Lower leg skin (tissue), 4 donors: ENCODE measurements around the gene RBPJ. TPM values are rescaled to one million over a fixed set of nuclear protein-coding genes. Genes with fewer than 3 reads are reported as not detected.

Experiments used
- DNase-seq, 2 donors: peaks; one replicate each; pipeline ENCODE4 v3.0.0-alpha.2; 2019; ENCODE audit warnings: low spot score in 2 of 2
- H3K4me3 ChIP-seq: fragments of 200-600 bp; sonication (generic); 2 replicates; pipeline ENCODE4 v1.5.1; 2017; ENCODE audit warnings: mild to moderate bottlenecking, low read depth; ENCODE audit not compliant: poor library complexity, severe bottlenecking
- POLR2A ChIP-seq, 2 donors: fragments of 450-650 bp; IDR thresholded peaks; one replicate each; pipeline ENCODE4 v1.6.1; 2016 to 2017; ENCODE audit warnings: antibody characterized with exemption in 2 of 2, mild to moderate bottlenecking in 1 of 2, moderate library complexity in 1 of 2
- WGBS, 2 donors: methylation state at CpG; one replicate each; pipeline ENCODE4 v1.1.5; 2018; 5-methylcytosine and 5-hydroxymethylcytosine counted together
- intact Hi-C: fragments of 100-400 bp; cut with DNase I; formaldehyde crosslinking; loops from one replicate; pipeline ENCODE4 v1.15.0; 2023; ENCODE audit warnings: low total_unique reads
- total RNA-seq, 4 donors: library from RNA; depleted of rRNA; stranded (reverse); fragments of >200 nt; gene quantifications; one replicate each; pipeline ENCODE4 v1.1.0, GENCODE V29; 2016
- TF ChIP-seq, protein P1 (sequence below), 3 donors: fragments of 450-650 bp; IDR thresholded peaks; one replicate each; pipeline ENCODE4 v1.5.1; 2016; ENCODE audit warnings: antibody characterized with exemption in 3 of 3, mild to moderate bottlenecking in 3 of 3, moderate library complexity in 2 of 3

RBPJ gene
- total RNA-seq, 4 donors from 2014 or later: 41.1 to 48.3 (median 45.5) TPM

DNA sequence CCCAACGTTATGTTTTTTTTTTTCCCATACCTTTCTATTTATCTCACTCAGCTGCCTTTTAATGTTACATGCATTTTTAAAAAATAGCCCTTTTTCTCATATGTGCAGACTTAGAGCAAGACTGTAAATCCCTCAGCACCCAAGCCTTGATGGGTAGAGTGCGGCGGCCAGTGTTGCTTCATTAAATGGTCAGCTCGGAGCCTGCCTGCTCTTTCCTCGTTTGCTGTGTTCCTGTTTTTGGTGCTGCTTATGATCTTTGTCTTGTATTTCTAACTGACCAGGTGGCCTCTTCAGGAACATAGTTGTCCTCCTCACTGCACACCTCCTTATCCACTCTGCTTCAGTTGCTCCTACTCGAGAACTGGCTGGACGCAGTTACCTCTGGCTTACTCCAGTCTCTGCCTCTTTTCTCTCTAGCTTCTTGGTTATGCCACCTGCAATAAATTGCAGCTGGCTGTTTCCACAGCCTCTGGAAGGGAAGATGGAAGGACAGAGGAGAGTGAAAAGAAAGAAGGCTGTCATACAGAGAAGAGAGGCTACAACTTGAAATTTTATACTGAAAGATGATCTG is 10.7 kb downstream of the RBPJ start:
- TF ChIP-seq, protein P1, sequence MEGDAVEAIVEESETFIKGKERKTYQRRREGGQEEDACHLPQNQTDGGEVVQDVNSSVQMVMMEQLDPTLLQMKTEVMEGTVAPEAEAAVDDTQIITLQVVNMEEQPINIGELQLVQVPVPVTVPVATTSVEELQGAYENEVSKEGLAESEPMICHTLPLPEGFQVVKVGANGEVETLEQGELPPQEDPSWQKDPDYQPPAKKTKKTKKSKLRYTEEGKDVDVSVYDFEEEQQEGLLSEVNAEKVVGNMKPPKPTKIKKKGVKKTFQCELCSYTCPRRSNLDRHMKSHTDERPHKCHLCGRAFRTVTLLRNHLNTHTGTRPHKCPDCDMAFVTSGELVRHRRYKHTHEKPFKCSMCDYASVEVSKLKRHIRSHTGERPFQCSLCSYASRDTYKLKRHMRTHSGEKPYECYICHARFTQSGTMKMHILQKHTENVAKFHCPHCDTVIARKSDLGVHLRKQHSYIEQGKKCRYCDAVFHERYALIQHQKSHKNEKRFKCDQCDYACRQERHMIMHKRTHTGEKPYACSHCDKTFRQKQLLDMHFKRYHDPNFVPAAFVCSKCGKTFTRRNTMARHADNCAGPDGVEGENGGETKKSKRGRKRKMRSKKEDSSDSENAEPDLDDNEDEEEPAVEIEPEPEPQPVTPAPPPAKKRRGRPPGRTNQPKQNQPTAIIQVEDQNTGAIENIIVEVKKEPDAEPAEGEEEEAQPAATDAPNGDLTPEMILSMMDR (IDR thresholded peaks at IDR 0.05): no peak
- no peak for TF ChIP-seq POLR2A (IDR thresholded peaks at IDR 0.05)
- H3K4me3 ChIP-seq: no peak overlapping the region
- DNase-seq: no peak
- intact Hi-C loops: loop anchor here (10.0 kb wide), 1 partner anchor 63 kb away; no protein-coding TSS in a partner anchor
- 75% methylated on average over 7 of the region's 7 CpGs for WGBS, 2 donors

DNA sequence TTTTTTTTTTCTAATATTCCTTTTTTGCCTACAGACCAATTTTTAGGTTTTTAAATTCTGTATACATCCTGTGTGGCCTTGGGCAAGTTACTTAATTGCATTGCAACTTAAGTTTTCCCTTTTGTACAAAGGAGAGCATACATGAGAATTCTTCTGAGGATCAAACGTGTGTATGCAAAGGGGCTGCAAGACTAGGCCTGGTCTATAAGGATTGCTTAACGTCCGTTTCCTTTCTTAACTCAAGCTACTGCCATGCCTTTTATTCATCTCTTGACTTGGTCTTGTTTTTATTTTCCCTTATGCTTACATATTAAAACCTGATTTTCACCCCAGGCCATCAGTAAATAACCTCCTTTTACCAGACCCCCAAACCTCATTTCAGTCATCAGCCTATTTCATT is 13.6 kb downstream of the RBPJ start:
- 48 to 65% methylated on average over 3 of the region's 3 CpGs for WGBS, 2 donors
- intact Hi-C loops: loop anchor here (10.0 kb wide), 1 partner anchor 60 kb away; no protein-coding TSS in a partner anchor
- no peak for TF ChIP-seq POLR2A (IDR thresholded peaks at IDR 0.05)
- TF ChIP-seq, protein P1 (IDR thresholded peaks at IDR 0.05): no peak
- no peak overlapping the region for H3K4me3 ChIP-seq
- DNase-seq: no peak

DNA sequence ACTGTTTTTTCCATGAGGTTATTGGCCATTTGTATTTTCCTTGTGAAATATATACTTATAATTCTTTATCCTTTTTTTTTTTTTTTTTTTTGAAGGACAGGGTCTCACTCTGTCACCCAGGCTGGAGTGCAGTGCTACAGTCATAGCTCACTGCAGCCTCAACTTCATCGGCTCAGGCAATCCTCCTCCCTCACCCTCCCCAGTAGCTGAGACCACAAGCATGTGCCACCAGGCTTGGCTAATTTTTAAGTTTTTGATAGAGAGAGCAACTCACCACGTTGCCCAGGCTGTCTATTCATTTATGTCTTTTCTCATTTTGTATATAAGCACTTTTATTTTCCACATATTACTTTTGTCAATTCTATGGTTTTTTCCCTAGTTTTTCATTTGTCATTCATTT is 16.8 kb downstream of the RBPJ start:
- TF ChIP-seq, protein P1 (IDR thresholded peaks at IDR 0.05): no peak
- no peak for TF ChIP-seq POLR2A (IDR thresholded peaks at IDR 0.05)
- WGBS, 2 donors: 72 to 79% methylated on average over 2 of the region's 2 CpGs
- H3K4me3 ChIP-seq: no peak overlapping the region
- no peak for DNase-seq
- intact Hi-C loops: loop anchor here (5.0 to 10.0 kb wide), 2 partner anchors 57 to 1880 kb away; no protein-coding TSS in a partner anchor

- WGBS, 2 donors: 18 to 28% methylated on average over 3 of the region's 3 CpGs
- H3K4me3 ChIP-seq: no peak overlapping the region
- intact Hi-C loops: no loop called here
- TF ChIP-seq, protein P1 (IDR thresholded peaks at IDR 0.05): no peak
- TF ChIP-seq POLR2A (IDR thresholded peaks at IDR 0.05): no peak
- no peak for DNase-seq
Observed at GRCh38 chr4:26342328-26343037, 21.7 kb downstream of the RBPJ start.

DNA sequence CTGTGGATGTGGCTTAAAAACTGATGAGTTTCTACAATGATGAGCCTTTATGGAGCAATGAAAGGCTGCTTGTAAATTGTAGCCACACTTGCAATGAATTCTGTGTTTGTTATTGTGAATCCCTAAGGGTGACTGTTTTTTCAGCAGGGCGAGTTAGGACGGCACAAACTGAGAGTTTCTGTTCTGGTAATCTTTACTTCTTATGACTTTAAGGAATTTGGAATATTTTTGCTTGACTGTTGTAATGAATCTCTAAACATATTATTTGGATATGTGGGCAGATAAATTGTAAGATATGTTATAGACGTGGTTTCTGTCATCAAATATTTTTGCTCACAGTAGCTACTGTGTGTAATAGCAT is 22.2 kb downstream of the RBPJ start:
- TF ChIP-seq, protein P1 (IDR thresholded peaks at IDR 0.05): no peak
- TF ChIP-seq POLR2A (IDR thresholded peaks at IDR 0.05): no peak
- 25 to 28% methylated on average over 3 of the region's 3 CpGs for WGBS, 2 donors
- no peak for DNase-seq
- intact Hi-C loops: no loop called here
- no peak overlapping the region for H3K4me3 ChIP-seq
